Measurements from ENCODE around the gene TNFRSF6B. TPM values are rescaled to one million over a fixed set of nuclear protein-coding genes. Genes with fewer than 3 reads are reported as not detected.

TNFRSF6B gene
- total RNA-seq, 1 experiment from 2014 or later: not detected

GRCh38 chr20:63682384-63683139, 13.9 kb upstream of the TNFRSF6B start:
- POLR2A ChIA-PET (ENCODE audit: unreplicated experiment): interaction anchor here (0.6 to 1.3 kb wide), 5 partner anchors 33 to 433 kb away, joined by 3 to 38 read pairs (median 6); no protein-coding TSS in a partner anchor
- Histone ChIP-seq H3K9me3 (ENCODE audit: insufficient read depth, low read depth) (no peaks in the 10 kb centered on the region), H3K4me1 (replicated peaks; ENCODE audit: insufficient read depth) (peaks cover 57% of the 10 kb centered on the region), H3K4me2 (peak overlapping the region; percentile 58), H3K79me2 (ENCODE audit: low read depth) (peaks cover 9% of the 10 kb centered on the region; the same call in 1 of the 2 replicates), H3K36me3 (ENCODE audit: low read depth) (0 out of 2 replicates have a peak, but pooled peaks cover 3% of the 10 kb centered on the region), H3K27ac (peak overlapping the region; percentile 82), H4K20me1 (ENCODE audit: insufficient read depth) (no peaks in the 10 kb centered on the region), H3K9me2 (ENCODE audit: insufficient read depth) (no peaks in the 10 kb centered on the region), H3K4me3 (no peak overlapping the region), H2AFZ (no peak overlapping the region), H3F3A (ENCODE audit: insufficient read depth, low read depth) (peaks cover 37% of the 10 kb centered on the region), H3K27me3 (ENCODE audit: insufficient read depth, low read depth) (no peaks in the 10 kb centered on the region)
- BruUV-seq (replicated peaks): no TSS peak
- CTCF ChIA-PET: interaction anchor here (0.8 kb wide), 1 partner anchor 291 kb away, joined by 3 read pairs; no protein-coding TSS in a partner anchor
- DNase-seq: peak; percentile 99 to 100
- intact Hi-C loops (cut with micrococcal nuclease; ENCODE audit: unreplicated experiment): loop anchor here (1.0 to 10.0 kb wide), 4 partner anchors 17 to 144 kb away; partner anchors contain the start of gene RTEL1
- no peak for TF ChIP-seq EZH2 (IDR thresholded peaks at IDR 0.05; ENCODE audit: low read depth)
- TF ChIP-seq CTCF (conservative IDR thresholded peaks at IDR 0.05): no peak

- H3K27me3 ChIP-seq (ENCODE audit: insufficient read depth, low read depth): no peaks in the 10 kb centered on the region
- peaks cover 9% of the 10 kb centered on the region; the same call in 1 of the 2 replicates for H3K79me2 ChIP-seq (ENCODE audit: low read depth)
- no peak for TF ChIP-seq CTCF (conservative IDR thresholded peaks at IDR 0.05)
- no peak for TF ChIP-seq EZH2 (IDR thresholded peaks at IDR 0.05; ENCODE audit: low read depth)
- H2AFZ ChIP-seq: no peak overlapping the region
- H3K27ac ChIP-seq: no peak overlapping the region
- ChIA-PET CTCF (no interaction called here), POLR2A (ENCODE audit: unreplicated experiment) (no interaction called here)
- H3K4me1 ChIP-seq (replicated peaks; ENCODE audit: insufficient read depth): peaks cover 64% of the 10 kb centered on the region
- H3K4me2 ChIP-seq: no peak overlapping the region
- H3K9me3 ChIP-seq (ENCODE audit: insufficient read depth, low read depth): no peaks in the 10 kb centered on the region
- H3K9me2 ChIP-seq (ENCODE audit: insufficient read depth): no peaks in the 10 kb centered on the region
- H3F3A ChIP-seq (ENCODE audit: insufficient read depth, low read depth): peaks cover 45% of the 10 kb centered on the region
- no TSS peak for BruUV-seq (replicated peaks)
- no peak for DNase-seq
- intact Hi-C loops (cut with micrococcal nuclease; ENCODE audit: unreplicated experiment): loop anchor here (10.0 kb wide), 1 partner anchor 101 kb away; no protein-coding TSS in a partner anchor
- H3K4me3 ChIP-seq: no peak overlapping the region
- no peaks in the 10 kb centered on the region for H4K20me1 ChIP-seq (ENCODE audit: insufficient read depth)
- H3K36me3 ChIP-seq (ENCODE audit: low read depth): 0 out of 2 replicates have a peak, but pooled peaks cover 3% of the 10 kb centered on the region
These were observed 11.0 kb upstream of the TNFRSF6B start for GRCh38 chr20:63685269-63686026.

- no peaks in the 10 kb centered on the region for H3K9me2 ChIP-seq (ENCODE audit: insufficient read depth)
- TF ChIP-seq CTCF (conservative IDR thresholded peaks at IDR 0.05): no peak
- no peak for TF ChIP-seq EZH2 (IDR thresholded peaks at IDR 0.05; ENCODE audit: low read depth)
- intact Hi-C loops (cut with micrococcal nuclease; ENCODE audit: unreplicated experiment): loop anchor here (10.0 kb wide), 1 partner anchor 101 kb away; no protein-coding TSS in a partner anchor
- 0 out of 2 replicates have a peak, but pooled peaks cover 3% of the 10 kb centered on the region for H3K36me3 ChIP-seq (ENCODE audit: low read depth)
- peaks cover 45% of the 10 kb centered on the region for H3F3A ChIP-seq (ENCODE audit: insufficient read depth, low read depth)
- no peak overlapping the region for H3K27ac ChIP-seq
- H3K4me3 ChIP-seq: no peak overlapping the region
- H3K4me1 ChIP-seq (replicated peaks; ENCODE audit: insufficient read depth): peaks cover 64% of the 10 kb centered on the region
- no peak overlapping the region for H2AFZ ChIP-seq
- CTCF ChIA-PET: interaction anchor here (0.5 kb wide), 1 partner anchor 234 kb away, joined by 4 read pairs; no protein-coding TSS in a partner anchor
- no peaks in the 10 kb centered on the region for H4K20me1 ChIP-seq (ENCODE audit: insufficient read depth)
- H3K79me2 ChIP-seq (ENCODE audit: low read depth): peaks cover 9% of the 10 kb centered on the region; the same call in 1 of the 2 replicates
- H3K27me3 ChIP-seq (ENCODE audit: insufficient read depth, low read depth): no peaks in the 10 kb centered on the region
- POLR2A ChIA-PET (ENCODE audit: unreplicated experiment): no interaction called here
- H3K9me3 ChIP-seq (ENCODE audit: insufficient read depth, low read depth): no peaks in the 10 kb centered on the region
- DNase-seq: no peak
- BruUV-seq (replicated peaks): no TSS peak
- H3K4me2 ChIP-seq: no peak overlapping the region
These were observed 10.4 kb upstream of the TNFRSF6B start for GRCh38 chr20:63686094-63686491.

Measured in PC-9 (cell line).